DMS153 treated with DMSO at 0.1 percent for 48 hours (cell line): Measurements from ENCODE around the gene SF3B1.
"Not testable (repeated sequence)": the region's sequence is repeated elsewhere in the genome, so short reads cannot be mapped to it uniquely, and the experiment has no call there.

Experiments
- DNase-seq: peaks from one replicate; lab custom pipeline; 2025; ENCODE audit not compliant: unreplicated experiment; lab: John Stamatoyannopoulos, UW

Gene SF3B1

DNA sequence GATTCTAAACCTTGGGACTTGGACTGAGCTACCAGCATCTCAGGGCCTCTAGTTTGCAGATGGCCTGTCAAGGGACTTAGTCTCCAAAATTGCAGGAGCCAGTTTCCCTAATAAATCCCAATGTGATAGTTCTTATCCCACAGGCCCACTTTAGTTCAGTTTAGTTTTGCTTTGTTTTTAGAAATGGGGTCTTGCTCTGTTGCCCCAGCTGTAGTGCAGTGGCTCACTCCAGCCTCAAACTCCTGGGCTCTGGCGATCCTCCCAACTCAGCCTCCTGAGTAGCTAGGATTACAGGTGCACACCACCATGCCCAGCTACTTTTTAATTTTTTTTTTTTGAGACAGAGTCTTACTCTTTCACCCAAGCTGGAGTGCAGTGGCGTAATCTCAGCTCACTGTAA, 2.6 kb upstream of the SF3B1 start:
- DNase-seq: no peak

DNA sequence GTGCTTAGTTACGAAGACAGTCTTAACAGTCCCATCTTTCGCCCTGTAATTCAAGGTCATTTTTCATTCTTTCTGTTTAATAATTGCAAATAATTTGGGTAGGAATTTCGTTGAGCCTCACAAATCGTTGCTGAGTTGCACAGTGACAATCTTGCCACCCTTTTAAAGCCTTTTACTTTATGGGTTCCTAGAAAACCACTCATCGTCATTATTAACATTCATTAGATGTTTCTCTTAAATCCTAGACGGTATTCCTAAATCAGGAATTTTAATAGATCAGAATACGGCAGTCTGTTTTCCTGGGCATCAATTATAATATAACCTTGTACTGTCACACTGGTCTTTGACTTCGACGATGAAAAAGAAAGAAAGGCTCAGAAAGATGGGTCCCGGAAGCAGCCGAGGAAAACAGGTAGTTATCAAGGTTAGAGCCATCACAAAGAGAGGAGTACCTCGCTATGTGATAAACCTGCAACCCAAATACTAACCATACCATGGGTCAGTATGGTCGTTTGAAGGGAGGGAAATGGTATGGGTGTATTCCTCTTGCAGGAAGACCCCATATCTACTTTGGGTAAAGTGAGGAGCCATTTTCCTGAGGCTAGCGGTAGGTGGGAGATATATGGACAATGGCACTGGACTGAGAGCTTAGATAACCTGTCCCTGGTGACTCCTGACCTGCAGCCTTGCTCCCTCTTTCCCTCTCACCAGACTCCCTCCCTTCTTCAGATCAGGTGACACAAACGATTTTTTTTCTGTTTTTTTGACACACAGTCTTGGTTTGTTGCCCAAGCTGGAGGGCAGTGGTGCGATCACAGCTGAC, 981 bp upstream of the SF3B1 start:
- no peak for DNase-seq

GRCh38 chr2:197433780-197434438, 919 bp downstream of the SF3B1 start:
- no peak for DNase-seq

DNA sequence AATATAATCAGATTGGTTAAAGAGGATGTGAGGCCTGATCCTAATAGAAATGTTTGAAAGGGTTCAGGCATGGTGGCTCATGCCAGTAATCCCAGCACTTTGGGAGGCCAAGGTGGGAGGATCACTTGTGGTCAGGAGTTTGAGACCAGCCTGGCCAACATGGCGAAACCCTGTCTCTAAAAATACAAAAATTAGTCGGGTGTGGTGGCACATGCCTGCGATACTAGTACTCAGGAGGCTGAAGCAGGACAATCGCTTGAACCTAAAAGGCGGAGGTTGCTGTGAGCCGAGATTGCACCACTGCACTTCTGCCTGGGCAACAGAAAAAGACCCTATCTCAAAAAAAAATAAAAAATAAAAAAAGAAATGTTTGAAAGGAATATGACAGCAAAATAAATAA, 2.3 kb downstream of the SF3B1 start:
- not testable (repeated sequence) for DNase-seq

GRCh38 chr2:197431858-197432257, 3.0 kb downstream of the SF3B1 start:
- no peak for DNase-seq

- no peak for DNase-seq
These were observed 6.8 kb downstream of the SF3B1 start for GRCh38 chr2:197427986-197428385.

DNA sequence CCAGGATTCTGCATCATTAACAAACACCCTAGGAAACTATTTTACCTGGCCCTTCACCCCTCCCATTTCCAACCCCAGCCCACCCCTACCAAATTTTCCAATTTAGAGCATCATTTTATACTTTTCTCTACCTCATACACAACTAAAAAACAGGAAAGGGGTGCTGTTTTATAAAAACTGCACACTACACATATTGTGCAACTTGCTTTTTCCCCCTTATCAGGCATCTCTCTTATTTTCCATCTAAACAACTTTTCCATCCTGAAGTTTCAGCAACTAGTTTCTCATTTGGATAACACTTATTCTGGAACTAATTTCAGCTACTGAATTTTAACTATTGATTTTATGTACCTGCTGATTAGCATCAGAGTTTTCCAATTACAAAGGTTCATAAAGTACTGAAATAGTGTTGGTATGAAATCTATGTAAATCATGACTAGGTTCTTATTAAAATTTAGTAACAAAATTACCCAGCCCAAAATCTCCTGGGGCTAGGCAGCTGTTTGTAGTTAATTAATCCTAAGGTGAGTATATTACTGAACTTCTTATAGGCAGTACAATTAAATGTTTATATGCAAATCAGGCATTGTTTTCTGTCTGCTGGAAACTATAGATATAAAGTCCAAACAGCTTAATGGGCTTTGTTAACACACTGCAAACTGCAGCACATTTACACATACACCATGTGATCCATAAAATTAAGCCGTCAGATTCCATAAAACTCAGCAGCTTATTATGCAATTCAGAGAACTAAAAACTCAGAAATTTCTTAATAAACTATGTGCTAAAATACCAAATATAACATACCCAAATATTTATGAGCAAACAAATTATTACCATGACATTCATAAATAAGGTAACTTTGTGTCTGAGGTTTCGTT, 7.9 kb downstream of the SF3B1 start:
- no peak for DNase-seq

DNA sequence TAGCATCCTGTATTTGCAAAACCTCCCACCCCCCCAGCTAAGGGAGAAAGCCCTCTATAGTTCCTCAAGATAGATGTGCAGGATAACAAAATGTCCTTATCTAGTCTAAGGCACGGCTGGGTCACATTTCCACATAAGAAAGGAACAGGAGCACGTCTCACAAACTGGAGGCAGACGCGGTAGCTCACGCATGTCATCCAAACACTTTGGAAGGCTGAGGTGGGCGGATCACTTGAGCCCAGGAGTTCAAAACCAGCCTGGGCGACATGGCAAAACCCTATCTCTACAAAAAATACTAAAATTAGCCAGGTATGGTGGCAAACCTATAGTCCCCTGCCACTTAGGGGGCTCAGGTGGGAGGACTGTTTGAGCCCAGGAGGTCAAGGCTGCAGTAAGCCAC, 9.3 kb downstream of the SF3B1 start:
- DNase-seq: no peak

DNA sequence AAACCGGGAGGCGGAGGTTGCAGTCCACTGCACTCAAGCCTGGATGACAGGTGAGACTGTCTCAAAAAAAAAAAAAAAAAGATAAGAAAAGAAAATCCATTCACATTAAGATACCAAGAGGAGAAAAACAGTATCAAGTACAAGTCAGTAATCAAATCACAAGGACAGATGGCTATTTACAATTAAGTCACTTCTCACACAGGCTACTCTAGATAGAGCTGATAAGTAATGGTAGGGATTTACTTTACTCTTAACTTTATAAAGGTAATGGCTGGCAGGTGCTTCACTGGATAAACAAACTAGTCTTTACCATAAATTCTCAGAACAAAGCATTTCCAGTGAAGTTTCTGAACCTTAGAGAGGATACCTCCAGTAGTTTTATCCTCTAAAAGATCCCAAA, 11.5 kb downstream of the SF3B1 start:
- DNase-seq: no peak

DNA sequence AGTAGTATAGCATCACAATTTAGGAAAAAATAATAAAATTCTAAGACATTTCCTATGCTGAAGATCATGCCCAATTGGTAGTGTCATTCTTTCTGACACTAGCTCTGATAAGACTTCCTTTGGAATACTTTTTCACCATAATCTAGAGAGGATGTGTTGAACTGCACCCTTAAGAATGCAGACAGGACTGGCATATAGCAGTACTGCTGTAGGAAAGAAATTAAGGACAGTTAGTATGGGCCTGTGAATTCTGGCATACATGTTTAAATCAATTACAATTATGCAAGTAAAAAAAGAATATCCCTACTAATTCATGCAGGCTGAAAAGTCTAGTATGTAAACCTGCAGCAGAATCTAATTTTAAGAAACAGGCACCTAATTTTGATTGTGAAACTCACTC, 15.4 kb downstream of the SF3B1 start:
- DNase-seq: no peak

DNA sequence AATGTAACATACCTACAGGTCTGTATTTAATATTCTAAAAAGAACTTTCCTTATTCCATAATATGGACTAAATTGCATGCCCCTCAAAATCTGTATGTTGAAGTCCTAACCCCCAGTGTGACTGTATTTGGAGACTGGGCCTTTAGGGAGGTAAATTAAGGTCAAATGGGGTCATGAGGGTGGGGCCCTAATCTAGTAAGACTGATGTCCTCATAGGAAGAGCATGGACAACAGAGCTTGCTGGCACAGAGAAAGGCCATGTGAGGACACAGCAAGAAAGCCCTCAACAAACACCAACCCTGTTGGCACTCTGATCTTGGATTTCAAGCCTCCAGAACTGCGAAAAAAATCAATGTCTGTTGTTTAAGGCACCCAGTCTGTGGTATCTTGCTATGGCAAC, 18.6 kb downstream of the SF3B1 start:
- no peak for DNase-seq

GRCh38 chr2:197414515-197414914, 20.3 kb downstream of the SF3B1 start:
- DNase-seq: no peak

GRCh38 chr2:197414039-197414438, 20.8 kb downstream of the SF3B1 start:
- DNase-seq: no peak

GRCh38 chr2:197405582-197405981, 29.2 kb downstream of the SF3B1 start:
- DNase-seq: no peak

GRCh38 chr2:197399887-197400540, 34.8 kb downstream of the SF3B1 start:
- DNase-seq: no peak

GRCh38 chr2:197398913-197399312, 35.9 kb downstream of the SF3B1 start:
- no peak for DNase-seq

GRCh38 chr2:197391220-197391717, 43.6 kb downstream of the SF3B1 start:
- DNase-seq: no peak

- DNase-seq: no peak
These were observed 45.8 kb downstream of the SF3B1 start for GRCh38 chr2:197388866-197389587.

DNA sequence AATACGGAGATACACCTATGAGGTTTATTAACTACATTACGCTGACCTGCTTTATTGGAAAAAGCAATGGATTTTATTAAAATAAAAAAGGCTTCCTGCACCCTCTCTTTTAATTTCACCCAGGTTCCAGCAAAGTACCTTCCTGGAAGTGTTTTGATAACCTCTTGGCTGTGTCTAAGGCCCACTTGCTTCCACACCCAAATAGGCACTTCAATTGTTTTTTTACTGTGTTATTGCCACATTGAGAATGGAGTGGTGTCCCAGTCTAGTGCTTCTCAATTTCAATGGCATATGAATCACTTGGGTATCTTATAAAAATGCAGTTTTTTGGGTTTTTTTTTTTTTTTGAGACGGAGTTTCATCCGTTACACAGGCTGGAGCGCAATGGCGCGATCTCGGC, 47.6 kb downstream of the SF3B1 start:
- no peak for DNase-seq

GRCh38 chr2:197386242-197386641, 48.6 kb downstream of the SF3B1 start:
- DNase-seq: no peak
